ENCODE measurements around the gene SULT2B1.

The SULT2B1 gene

DNA sequence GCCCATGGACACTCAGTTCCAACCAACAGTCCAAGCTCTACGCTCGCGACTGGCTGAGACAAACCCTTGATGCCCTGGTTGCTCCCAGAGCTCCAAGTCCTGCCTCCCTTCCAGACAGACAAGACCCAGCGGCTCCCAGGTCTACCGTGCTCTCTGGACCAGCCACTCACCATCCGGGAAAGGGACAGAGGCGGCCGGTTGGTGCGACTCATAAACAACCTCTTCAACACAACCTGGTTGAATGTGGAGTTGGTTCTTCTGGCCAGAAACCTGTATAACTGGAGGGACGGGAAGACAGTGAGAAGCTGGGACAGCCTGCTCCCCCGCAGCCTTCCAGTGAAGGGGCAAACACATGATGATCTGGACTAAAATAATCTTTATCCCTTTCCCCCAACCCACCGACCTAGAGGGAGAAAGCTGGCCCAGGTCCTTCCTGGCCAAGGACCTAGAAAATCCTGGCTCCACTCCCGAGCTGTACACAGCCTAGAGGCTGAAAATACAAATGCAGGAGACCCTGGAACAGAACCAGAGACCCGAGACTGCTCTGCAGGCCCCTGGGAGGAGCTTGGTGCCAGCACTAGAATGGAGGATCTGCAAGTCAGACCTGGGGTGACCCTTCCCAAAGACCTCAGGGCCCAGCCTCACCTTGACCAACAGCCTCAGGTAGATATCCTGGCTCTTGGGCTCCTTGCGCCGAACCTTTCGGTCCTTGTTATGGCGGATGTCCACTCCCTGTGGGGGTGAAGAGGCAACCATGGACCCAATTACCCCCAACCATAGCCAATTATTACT is 65.4 kb downstream of the SULT2B1 start:
- peaks cover 40 to 64% (median 61%) of the 10 kb centered on the region in 11 experiments for H4K20me1 ChIP-seq
- peaks cover 45 to 66% (median 59%) of the 10 kb centered on the region in 10 experiments for H3K4me1 ChIP-seq
- H3K9ac ChIP-seq, result peak overlapping the region; percentile 93 to 100 (median 98)
- H3K4me2 ChIP-seq, result peak overlapping the region; percentile 91 to 99 (median 97)
- TF ChIP-seq Cebpa-rat (IDR thresholded peaks at IDR 0.05), result no peak
- H3K4me3 ChIP-seq, result peak overlapping the region; percentile 79 to 100 (median 92)
- peaks cover 38 to 61% (median 52%) of the 10 kb centered on the region in 11 experiments for H3K36me3 ChIP-seq
- no peaks in the 10 kb centered on the region for H3K9me3 ChIP-seq (replicated peaks in 1 of 11)
- H3K27me3 ChIP-seq, result no peaks in the 10 kb centered on the region
- peak overlapping the region; percentile 87 to 98 (median 93); a peak in 21 of 22 replicates for H3K27ac ChIP-seq

- no peak for TF ChIP-seq Cebpa-rat (IDR thresholded peaks at IDR 0.05)
- peak overlapping the region; percentile 93 to 100 (median 98) for H3K9ac ChIP-seq
- H4K20me1 ChIP-seq, result peaks cover 40 to 55% (median 53%) of the 10 kb centered on the region in 11 experiments
- no peaks in the 10 kb centered on the region for H3K9me3 ChIP-seq (replicated peaks in 1 of 11)
- no peaks in the 10 kb centered on the region for H3K27me3 ChIP-seq
- peaks cover 38 to 54% (median 45%) of the 10 kb centered on the region in 11 experiments for H3K36me3 ChIP-seq
- peaks cover 54 to 72% (median 69%) of the 10 kb centered on the region in 10 experiments for H3K4me1 ChIP-seq
- H3K4me3 ChIP-seq, result peak overlapping the region; percentile 79 to 100 (median 92)
- H3K4me2 ChIP-seq, result peak overlapping the region; percentile 91 to 99 (median 97)
- peak overlapping the region; percentile 87 to 98 (median 93) for H3K27ac ChIP-seq
Observed at GRCh38 chr19:48618278-48618915, 66.4 kb downstream of the SULT2B1 start.

- H3K4me1 ChIP-seq, result peaks cover 53 to 76% (median 72%) of the 10 kb centered on the region in 10 experiments
- peak within 1 kb of the TSS; percentile 87 to 98 (median 93) for H3K27ac ChIP-seq
- no peak for TF ChIP-seq Cebpa-rat (IDR thresholded peaks at IDR 0.05)
Observed at GRCh38 chr19:48618916-48619691, 67.1 kb downstream of the SULT2B1 start, which contains the start of the genes RPL18 and SPHK2. TSS of gene RPL18 (minus strand) at chr19:48619178. CDS start at chr19:48619143, 35 bp downstream. TSS of gene SPHK2 (plus strand) at chr19:48619506. CDS start at chr19:48620515, 1,009 bp downstream.

GRCh38 chr19:48619692-48620585 is 68.0 kb downstream of the SULT2B1 start:
- Histone ChIP-seq H3K4me2 (peak overlapping the region; percentile 71 to 96 (median 89)), H3K27ac (peak overlapping the region; percentile 78 to 98 (median 93)), H3K36me3 (peaks cover 34 to 47% (median 37%) of the 10 kb centered on the region in 11 experiments), H4K20me1 (peaks cover 35 to 39% (median 38%) of the 10 kb centered on the region in 11 experiments), H3K4me3 (peak overlapping the region; percentile 59 to 98 (median 88)), H3K4me1 (peaks cover 60 to 81% (median 76%) of the 10 kb centered on the region in 10 experiments), H3K27me3 (no peaks in the 10 kb centered on the region), H3K9me3 (replicated peaks in 1 of 11) (no peaks in the 10 kb centered on the region), H3K9ac (peak overlapping the region; percentile 82 to 100 (median 96))
- TF ChIP-seq Cebpa-rat (IDR thresholded peaks at IDR 0.05), result no peak

More at GRCh38 chr19:48618916-48619691, 67.1 kb downstream of the SULT2B1 start, which contains the start of the genes RPL18 and SPHK2:
- peak within 1 kb of the TSS; percentile 93 to 100 (median 98) for H3K9ac ChIP-seq
- H3K9me3 ChIP-seq (replicated peaks in 1 of 11), result no peaks in the 10 kb centered on the region
- H3K27me3 ChIP-seq, result no peaks in the 10 kb centered on the region
- H3K36me3 ChIP-seq, result peaks cover 38 to 51% (median 42%) of the 10 kb centered on the region in 11 experiments
- H3K4me2 ChIP-seq, result peak within 1 kb of the TSS; percentile 91 to 99 (median 97)
- peak within 1 kb of the TSS; percentile 79 to 100 (median 92) for H3K4me3 ChIP-seq
- peaks cover 40 to 48% (median 46%) of the 10 kb centered on the region in 11 experiments for H4K20me1 ChIP-seq

DNA sequence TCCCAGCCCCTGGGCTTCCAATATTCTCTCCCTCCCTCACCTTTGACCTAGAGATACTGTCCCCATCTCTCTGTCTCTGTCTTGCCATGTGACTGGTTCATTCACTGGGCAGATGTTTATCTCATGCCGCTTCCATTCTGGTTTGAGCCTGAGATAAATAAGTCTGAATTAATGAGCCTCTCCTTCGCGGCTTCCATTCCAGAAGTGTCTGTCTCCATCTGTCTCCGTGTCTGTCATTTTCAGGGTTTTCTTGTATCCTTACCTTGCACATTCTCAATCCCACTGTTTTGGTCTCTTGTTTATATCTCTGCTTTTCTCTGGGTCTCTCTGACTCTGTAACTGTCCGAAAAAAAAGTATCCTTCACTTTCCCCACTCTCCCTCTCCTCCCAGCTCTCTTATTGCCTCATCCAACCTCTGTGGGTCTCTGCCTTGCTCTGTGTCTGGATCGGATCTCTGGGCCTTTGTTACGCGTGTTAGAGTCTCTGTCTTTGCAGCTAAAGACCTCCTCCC is 71.6 kb downstream of the SULT2B1 start:
- TF ChIP-seq Cebpa-rat (IDR thresholded peaks at IDR 0.05), result no peak
- Histone ChIP-seq H3K27me3 (no peaks in the 10 kb centered on the region), H3K4me3 (peak overlapping the region; percentile 40 to 66 (median 55)), H4K20me1 (peaks cover 0 to 20% (median 1%) of the 10 kb centered on the region in 11 experiments; a peak in 10 of 22 replicates), H3K9me3 (replicated peaks in 1 of 11) (no peaks in the 10 kb centered on the region), H3K4me1 (peaks cover 37 to 67% (median 49%) of the 10 kb centered on the region in 10 experiments), H3K36me3 (peaks cover 11 to 43% (median 25%) of the 10 kb centered on the region in 11 experiments; a peak in 20 of 22 replicates), H3K4me2 (peak overlapping the region; percentile 79 to 97 (median 93)), H3K9ac (peak overlapping the region; percentile 78 to 87 (median 82); a peak in 21 of 22 replicates), H3K27ac (peak overlapping the region; percentile 69 to 90 (median 83))

DNA sequence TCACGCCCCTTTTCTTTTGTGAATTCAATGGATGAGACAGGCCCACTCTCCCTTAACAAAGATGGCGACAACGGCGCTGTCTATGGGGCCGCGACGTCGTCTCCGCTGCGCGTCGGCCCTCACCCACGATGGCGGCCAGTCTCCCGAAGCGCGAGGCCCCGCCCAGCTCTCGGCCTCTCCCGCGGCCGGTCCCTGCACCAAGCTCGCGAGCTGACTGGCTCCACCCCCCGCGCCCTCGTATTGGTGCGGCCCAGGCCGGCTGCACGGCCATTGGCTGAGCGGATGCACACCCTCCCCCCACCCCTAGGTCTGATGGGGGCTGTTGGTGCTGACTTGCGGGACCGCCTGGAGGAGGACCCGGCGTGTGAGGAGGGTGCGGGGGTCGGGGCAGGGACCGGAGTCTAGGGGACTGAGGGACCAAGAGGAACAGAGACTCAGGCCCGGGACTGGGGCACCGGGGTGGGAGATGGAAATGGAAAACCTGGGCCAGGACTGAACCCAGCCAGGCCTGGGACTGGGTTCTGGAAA is 72.2 kb downstream of the SULT2B1 start:
- peaks cover 37 to 67% (median 49%) of the 10 kb centered on the region in 10 experiments for H3K4me1 ChIP-seq
- no peak for TF ChIP-seq Cebpa-rat (IDR thresholded peaks at IDR 0.05)
- H4K20me1 ChIP-seq, result peaks cover 0 to 22% (median 0%) of the 10 kb centered on the region in 11 experiments; a peak in 2 of 22 replicates
- H3K4me3 ChIP-seq, result peak overlapping the region; percentile 43 to 74 (median 63)
- peak overlapping the region; percentile 72 to 90 (median 83) for H3K27ac ChIP-seq
- H3K27me3 ChIP-seq, result no peaks in the 10 kb centered on the region
- no peaks in the 10 kb centered on the region for H3K9me3 ChIP-seq (replicated peaks in 1 of 11)
- H3K9ac ChIP-seq, result peak overlapping the region; percentile 80 to 87 (median 83); a peak in 21 of 22 replicates
- peaks cover 12 to 49% (median 27%) of the 10 kb centered on the region in 11 experiments; a peak in 20 of 22 replicates for H3K36me3 ChIP-seq
- H3K4me2 ChIP-seq, result peak overlapping the region; percentile 80 to 97 (median 94)
